ENCODE measurements around the gene GRIK4. TPM values are rescaled to one million over a fixed set of nuclear protein-coding genes. Genes with fewer than 3 reads are reported as not detected.

The GRIK4 gene
- total and polyA plus RNA-seq, 2 donors (not counting 1 experiment from before 2014, with no cell fraction given): 0.12 to 0.27 TPM

DNA sequence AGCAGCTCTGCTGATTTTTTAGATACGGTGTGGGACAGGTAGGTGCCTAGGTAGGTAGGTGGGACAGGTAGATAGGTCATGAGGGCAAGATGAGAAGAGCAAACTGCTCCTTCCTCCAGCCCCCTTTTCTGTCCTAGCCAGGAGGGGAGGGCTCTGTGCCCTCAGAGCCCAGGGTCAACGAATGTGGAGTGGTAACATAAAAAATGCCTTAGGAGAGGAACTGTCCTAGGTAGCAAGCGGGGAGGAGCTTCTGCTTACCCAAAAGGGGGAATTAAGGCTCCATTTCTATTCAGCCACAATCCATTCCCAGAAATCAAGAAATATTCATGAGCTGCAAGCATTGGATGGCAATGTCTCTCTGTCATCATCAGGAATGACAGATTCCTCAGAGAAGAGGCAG is 234.8 kb downstream of the GRIK4 start:
- H3K27me3 ChIP-seq (replicated peaks in 1 of 4; ENCODE audit: control extremely low read depth in 1 of 4, control insufficient read depth in 3 of 4, insufficient read depth in 4 of 4, low read length in 3 of 4): no peaks in the 10 kb centered on the region
- no peak overlapping the region for H3K4me3 Mint-ChIP-seq
- no peaks in the 10 kb centered on the region for H3K4me1 ChIP-seq (ENCODE audit: control insufficient read depth in 2 of 2, insufficient read depth in 2 of 2, low read length in 2 of 2)
- no peak overlapping the region for H3K27ac ChIP-seq (ENCODE audit: low read length in 2 of 2)
- CTCF ChIA-PET: no interaction called here
- H3K4me2 ChIP-seq (replicated peaks; ENCODE audit: low read depth, low read length, poor library complexity, severe bottlenecking): no peak overlapping the region
- H2AFZ ChIP-seq (ENCODE audit: insufficient read depth, low read depth, low read length, poor library complexity, severe bottlenecking): no peak overlapping the region
- H3K27ac Mint-ChIP-seq: no peak overlapping the region
- no peak for TF ChIP-seq EZH2 (IDR thresholded peaks at IDR 0.05; ENCODE audit: borderline replicate concordance, insufficient read depth, low read depth, low read length, poor library complexity, severe bottlenecking)
- TF ChIP-seq, protein P1, sequence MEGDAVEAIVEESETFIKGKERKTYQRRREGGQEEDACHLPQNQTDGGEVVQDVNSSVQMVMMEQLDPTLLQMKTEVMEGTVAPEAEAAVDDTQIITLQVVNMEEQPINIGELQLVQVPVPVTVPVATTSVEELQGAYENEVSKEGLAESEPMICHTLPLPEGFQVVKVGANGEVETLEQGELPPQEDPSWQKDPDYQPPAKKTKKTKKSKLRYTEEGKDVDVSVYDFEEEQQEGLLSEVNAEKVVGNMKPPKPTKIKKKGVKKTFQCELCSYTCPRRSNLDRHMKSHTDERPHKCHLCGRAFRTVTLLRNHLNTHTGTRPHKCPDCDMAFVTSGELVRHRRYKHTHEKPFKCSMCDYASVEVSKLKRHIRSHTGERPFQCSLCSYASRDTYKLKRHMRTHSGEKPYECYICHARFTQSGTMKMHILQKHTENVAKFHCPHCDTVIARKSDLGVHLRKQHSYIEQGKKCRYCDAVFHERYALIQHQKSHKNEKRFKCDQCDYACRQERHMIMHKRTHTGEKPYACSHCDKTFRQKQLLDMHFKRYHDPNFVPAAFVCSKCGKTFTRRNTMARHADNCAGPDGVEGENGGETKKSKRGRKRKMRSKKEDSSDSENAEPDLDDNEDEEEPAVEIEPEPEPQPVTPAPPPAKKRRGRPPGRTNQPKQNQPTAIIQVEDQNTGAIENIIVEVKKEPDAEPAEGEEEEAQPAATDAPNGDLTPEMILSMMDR (IDR thresholded peaks at IDR 0.05): no peak
- POLR2A ChIA-PET: no interaction called here
- 80% methylated on average over 1 of the region's 3 CpGs for WGBS (ENCODE audit: insufficient coverage)
- DNase-seq (no peak), ATAC-seq (ENCODE audit: low read depth) (no peak)
- intact Hi-C loops (cut with micrococcal nuclease): no loop called here
- H3K79me2 ChIP-seq (ENCODE audit: control insufficient read depth, insufficient read depth, low read length): no peaks in the 10 kb centered on the region
- no peak overlapping the region for H3K9ac ChIP-seq (ENCODE audit: low read length)
- peaks cover 13% of the 10 kb centered on the region for H3K27me3 Mint-ChIP-seq
- H3K4me1 Mint-ChIP-seq: no peaks in the 10 kb centered on the region
- no peaks in the 10 kb centered on the region for H4K20me1 ChIP-seq (ENCODE audit: control insufficient read depth, insufficient read depth, low read length, poor library complexity, severe bottlenecking)
- no peaks in the 10 kb centered on the region for H3K36me3 ChIP-seq (replicated peaks in 1 of 2; ENCODE audit: control extremely low read depth in 1 of 2, control insufficient read depth in 1 of 2, extremely low read depth in 1 of 2, insufficient read depth in 2 of 2, low read length in 1 of 2)
- no peak overlapping the region for H3K4me3 ChIP-seq (ENCODE audit: control extremely low read depth in 1 of 5, extremely low read depth in 1 of 5, insufficient read depth in 1 of 5, low read depth in 2 of 5, low read length in 4 of 5)
- no peaks in the 10 kb centered on the region for H3K9me3 ChIP-seq (ENCODE audit: control extremely low read depth in 1 of 3, control insufficient read depth in 2 of 3, insufficient read depth in 1 of 3, low read length in 2 of 3)
- no peaks in the 10 kb centered on the region for H3K9me3 Mint-ChIP-seq (ENCODE audit: insufficient read depth)

DNA sequence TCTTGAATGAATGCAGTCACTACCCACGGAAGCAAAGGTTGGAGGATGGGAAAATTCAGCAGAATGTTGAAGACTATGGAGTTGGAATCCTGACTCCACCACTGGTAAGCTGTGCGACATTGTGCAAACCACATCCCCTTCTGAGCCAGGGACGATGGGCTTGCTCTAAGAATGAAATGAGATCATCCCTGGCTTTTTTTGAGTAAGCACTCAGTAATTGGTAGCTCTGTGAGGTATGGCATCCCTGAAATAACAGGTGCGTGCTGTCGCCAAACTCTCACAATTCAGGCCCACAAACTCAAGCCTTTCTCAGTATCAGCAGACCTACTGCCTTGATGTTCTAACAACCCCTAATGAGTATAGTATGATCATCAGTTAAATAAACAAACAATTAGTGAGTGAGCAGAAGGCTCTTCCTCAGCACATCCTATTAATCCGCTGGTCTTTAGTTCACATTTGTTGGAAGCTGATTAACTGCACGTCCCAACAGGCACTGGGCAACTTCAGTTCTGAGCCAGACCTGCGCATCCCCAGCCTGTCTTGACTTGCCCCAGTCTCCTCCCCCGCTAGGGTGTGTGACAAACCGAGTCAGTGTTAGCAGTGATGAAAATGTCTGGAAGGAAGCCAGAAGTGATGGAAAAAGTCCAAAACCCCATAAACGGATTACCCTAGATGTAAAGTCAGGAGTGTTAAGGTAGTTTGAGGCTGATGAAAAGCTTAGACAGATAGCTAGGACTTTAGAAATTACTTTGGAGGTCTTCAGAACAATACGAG is 235.5 kb downstream of the GRIK4 start:
- ATAC-seq (ENCODE audit: low read depth): no peak
- ChIA-PET CTCF (no interaction called here), POLR2A (no interaction called here)
- no peaks in the 10 kb centered on the region for H3K9me3 ChIP-seq (ENCODE audit: control extremely low read depth in 1 of 3, control insufficient read depth in 2 of 3, insufficient read depth in 1 of 3, low read length in 2 of 3)
- no peak for DNase-seq
- no peaks in the 10 kb centered on the region for H3K36me3 ChIP-seq (replicated peaks in 1 of 2; ENCODE audit: control extremely low read depth in 1 of 2, control insufficient read depth in 1 of 2, extremely low read depth in 1 of 2, insufficient read depth in 2 of 2, low read length in 1 of 2)
- intact Hi-C loops (cut with micrococcal nuclease): no loop called here
- H3K79me2 ChIP-seq (ENCODE audit: control insufficient read depth, insufficient read depth, low read length): no peaks in the 10 kb centered on the region
- no peak overlapping the region for H3K27ac ChIP-seq (ENCODE audit: low read length in 2 of 2)
- Mint-ChIP-seq H3K27me3 (peaks cover 13% of the 10 kb centered on the region), H3K4me3 (no peak overlapping the region), H3K9me3 (ENCODE audit: insufficient read depth) (no peaks in the 10 kb centered on the region), H3K4me1 (no peaks in the 10 kb centered on the region), H3K27ac (no peak overlapping the region)
- H3K4me3 ChIP-seq (ENCODE audit: control extremely low read depth in 1 of 5, extremely low read depth in 1 of 5, insufficient read depth in 1 of 5, low read depth in 2 of 5, low read length in 4 of 5): no peak overlapping the region
- H3K27me3 ChIP-seq (replicated peaks in 1 of 4; ENCODE audit: control extremely low read depth in 1 of 4, control insufficient read depth in 3 of 4, insufficient read depth in 4 of 4, low read length in 3 of 4): no peaks in the 10 kb centered on the region
- TF ChIP-seq, protein P1 (IDR thresholded peaks at IDR 0.05): no peak
- TF ChIP-seq EZH2 (IDR thresholded peaks at IDR 0.05; ENCODE audit: borderline replicate concordance, insufficient read depth, low read depth, low read length, poor library complexity, severe bottlenecking): no peak
- H4K20me1 ChIP-seq (ENCODE audit: control insufficient read depth, insufficient read depth, low read length, poor library complexity, severe bottlenecking): no peaks in the 10 kb centered on the region
- H3K9ac ChIP-seq (ENCODE audit: low read length): no peak overlapping the region
- 75% methylated on average over 10 of the region's 12 CpGs for WGBS (ENCODE audit: insufficient coverage)
- H3K4me1 ChIP-seq (ENCODE audit: control insufficient read depth in 2 of 2, insufficient read depth in 2 of 2, low read length in 2 of 2): no peaks in the 10 kb centered on the region
- no peak overlapping the region for H3K4me2 ChIP-seq (replicated peaks; ENCODE audit: low read depth, low read length, poor library complexity, severe bottlenecking)
- H2AFZ ChIP-seq (ENCODE audit: insufficient read depth, low read depth, low read length, poor library complexity, severe bottlenecking): no peak overlapping the region
